ENCODE measurements around the gene RHEBL1.

DNA sequence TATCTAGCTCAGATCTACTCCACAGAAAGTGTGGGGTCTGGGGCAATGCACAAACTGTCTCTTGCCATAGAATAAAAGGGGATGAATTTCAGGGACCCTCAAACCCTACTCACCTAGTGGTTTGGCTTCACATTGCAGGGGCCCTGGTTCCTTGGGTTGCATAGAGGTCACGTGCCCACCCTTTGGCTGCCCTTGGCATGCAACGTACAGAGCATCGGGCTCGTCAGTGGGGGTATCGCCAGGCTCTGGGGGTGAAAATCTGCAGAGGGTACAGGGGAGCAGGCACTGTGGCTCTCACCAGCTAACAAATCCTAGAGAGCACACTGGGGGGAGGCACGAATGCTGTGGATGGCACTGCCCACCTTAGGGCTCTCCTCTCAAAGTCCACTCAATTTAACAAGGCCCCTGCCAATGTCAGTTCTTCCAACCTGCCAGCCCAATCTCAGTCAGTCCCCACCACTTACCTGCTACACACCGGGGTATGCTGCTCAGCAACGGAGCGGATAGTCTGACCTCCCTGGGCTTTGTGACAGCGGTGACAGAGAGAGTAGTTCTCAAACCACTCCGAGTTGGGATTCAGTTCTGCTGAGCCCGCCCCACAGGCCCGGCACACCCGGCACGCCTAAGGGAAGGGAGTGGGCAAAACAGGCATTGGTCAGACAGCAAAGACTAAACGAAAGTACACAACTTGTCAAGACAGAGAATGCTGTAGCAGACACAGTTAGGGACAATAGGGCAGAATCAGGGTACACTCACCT, 17.1 kb downstream of the RHEBL1 start:
- TF ChIP-seq RAD21 (IDR thresholded peaks at IDR 0.05) (no peak), SP1 (IDR thresholded peaks at IDR 0.05) (no peak), GABPA (IDR thresholded peaks at IDR 0.05 in 1 of 2, conservative IDR thresholded peaks at IDR 0.05 in 1 of 2) (no peak), JUND (IDR thresholded peaks at IDR 0.05) (no peak), YY1 (IDR thresholded peaks at IDR 0.05) (no peak), TAF1 (conservative IDR thresholded peaks at IDR 0.05) (no peak), EGR1 (IDR thresholded peaks at IDR 0.05; ENCODE audit: low read depth in 2 of 2) (no peak), HNF4G (IDR thresholded peaks at IDR 0.05) (no peak), RXRA (IDR thresholded peaks at IDR 0.05) (no peak)
- TF ChIP-seq, protein P1, sequence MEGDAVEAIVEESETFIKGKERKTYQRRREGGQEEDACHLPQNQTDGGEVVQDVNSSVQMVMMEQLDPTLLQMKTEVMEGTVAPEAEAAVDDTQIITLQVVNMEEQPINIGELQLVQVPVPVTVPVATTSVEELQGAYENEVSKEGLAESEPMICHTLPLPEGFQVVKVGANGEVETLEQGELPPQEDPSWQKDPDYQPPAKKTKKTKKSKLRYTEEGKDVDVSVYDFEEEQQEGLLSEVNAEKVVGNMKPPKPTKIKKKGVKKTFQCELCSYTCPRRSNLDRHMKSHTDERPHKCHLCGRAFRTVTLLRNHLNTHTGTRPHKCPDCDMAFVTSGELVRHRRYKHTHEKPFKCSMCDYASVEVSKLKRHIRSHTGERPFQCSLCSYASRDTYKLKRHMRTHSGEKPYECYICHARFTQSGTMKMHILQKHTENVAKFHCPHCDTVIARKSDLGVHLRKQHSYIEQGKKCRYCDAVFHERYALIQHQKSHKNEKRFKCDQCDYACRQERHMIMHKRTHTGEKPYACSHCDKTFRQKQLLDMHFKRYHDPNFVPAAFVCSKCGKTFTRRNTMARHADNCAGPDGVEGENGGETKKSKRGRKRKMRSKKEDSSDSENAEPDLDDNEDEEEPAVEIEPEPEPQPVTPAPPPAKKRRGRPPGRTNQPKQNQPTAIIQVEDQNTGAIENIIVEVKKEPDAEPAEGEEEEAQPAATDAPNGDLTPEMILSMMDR (IDR thresholded peaks at IDR 0.05; ENCODE audit: low read depth, low read length, missing input control), result no peak
- TF ChIP-seq, protein P2, sequence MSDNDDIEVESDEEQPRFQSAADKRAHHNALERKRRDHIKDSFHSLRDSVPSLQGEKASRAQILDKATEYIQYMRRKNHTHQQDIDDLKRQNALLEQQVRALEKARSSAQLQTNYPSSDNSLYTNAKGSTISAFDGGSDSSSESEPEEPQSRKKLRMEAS (IDR thresholded peaks at IDR 0.05), result no peak
- TF ChIP-seq, protein P3, sequence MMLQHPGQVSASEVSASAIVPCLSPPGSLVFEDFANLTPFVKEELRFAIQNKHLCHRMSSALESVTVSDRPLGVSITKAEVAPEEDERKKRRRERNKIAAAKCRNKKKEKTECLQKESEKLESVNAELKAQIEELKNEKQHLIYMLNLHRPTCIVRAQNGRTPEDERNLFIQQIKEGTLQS (IDR thresholded peaks at IDR 0.05), result no peak
- TF ChIP-seq, protein P4, sequence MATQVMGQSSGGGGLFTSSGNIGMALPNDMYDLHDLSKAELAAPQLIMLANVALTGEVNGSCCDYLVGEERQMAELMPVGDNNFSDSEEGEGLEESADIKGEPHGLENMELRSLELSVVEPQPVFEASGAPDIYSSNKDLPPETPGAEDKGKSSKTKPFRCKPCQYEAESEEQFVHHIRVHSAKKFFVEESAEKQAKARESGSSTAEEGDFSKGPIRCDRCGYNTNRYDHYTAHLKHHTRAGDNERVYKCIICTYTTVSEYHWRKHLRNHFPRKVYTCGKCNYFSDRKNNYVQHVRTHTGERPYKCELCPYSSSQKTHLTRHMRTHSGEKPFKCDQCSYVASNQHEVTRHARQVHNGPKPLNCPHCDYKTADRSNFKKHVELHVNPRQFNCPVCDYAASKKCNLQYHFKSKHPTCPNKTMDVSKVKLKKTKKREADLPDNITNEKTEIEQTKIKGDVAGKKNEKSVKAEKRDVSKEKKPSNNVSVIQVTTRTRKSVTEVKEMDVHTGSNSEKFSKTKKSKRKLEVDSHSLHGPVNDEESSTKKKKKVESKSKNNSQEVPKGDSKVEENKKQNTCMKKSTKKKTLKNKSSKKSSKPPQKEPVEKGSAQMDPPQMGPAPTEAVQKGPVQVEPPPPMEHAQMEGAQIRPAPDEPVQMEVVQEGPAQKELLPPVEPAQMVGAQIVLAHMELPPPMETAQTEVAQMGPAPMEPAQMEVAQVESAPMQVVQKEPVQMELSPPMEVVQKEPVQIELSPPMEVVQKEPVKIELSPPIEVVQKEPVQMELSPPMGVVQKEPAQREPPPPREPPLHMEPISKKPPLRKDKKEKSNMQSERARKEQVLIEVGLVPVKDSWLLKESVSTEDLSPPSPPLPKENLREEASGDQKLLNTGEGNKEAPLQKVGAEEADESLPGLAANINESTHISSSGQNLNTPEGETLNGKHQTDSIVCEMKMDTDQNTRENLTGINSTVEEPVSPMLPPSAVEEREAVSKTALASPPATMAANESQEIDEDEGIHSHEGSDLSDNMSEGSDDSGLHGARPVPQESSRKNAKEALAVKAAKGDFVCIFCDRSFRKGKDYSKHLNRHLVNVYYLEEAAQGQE (IDR thresholded peaks at IDR 0.05), result no peak
- TF ChIP-seq, protein P5, sequence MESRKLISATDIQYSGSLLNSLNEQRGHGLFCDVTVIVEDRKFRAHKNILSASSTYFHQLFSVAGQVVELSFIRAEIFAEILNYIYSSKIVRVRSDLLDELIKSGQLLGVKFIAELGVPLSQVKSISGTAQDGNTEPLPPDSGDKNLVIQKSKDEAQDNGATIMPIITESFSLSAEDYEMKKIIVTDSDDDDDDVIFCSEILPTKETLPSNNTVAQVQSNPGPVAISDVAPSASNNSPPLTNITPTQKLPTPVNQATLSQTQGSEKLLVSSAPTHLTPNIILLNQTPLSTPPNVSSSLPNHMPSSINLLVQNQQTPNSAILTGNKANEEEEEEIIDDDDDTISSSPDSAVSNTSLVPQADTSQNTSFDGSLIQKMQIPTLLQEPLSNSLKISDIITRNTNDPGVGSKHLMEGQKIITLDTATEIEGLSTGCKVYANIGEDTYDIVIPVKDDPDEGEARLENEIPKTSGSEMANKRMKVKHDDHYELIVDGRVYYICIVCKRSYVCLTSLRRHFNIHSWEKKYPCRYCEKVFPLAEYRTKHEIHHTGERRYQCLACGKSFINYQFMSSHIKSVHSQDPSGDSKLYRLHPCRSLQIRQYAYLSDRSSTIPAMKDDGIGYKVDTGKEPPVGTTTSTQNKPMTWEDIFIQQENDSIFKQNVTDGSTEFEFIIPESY (IDR thresholded peaks at IDR 0.05), result no peak
